ENCODE results near the gene SNX21.
A peak's percentile ranks its signal among the peaks of the same experiment; 100 is the strongest.

Gene SNX21

DNA sequence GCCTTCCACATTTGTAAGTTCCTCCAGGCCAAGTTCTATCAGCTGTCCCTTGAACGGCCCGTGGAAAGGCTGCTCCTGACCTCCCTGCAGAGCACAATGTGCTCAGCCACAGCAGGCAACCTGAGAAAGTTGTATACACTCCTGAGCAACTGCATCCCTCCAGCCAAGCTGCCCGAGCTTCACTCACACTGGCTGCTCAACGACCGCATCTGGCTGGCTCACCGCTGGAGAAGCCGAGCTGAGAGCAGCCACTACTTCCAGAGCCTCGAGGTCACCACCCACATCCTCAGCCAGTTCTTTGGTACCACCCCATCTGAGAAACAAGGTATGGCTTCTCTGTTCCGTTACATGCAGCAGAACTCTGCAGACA is 49.5 kb downstream of the SNX21 start:
- no peak for DNase-seq

DNA sequence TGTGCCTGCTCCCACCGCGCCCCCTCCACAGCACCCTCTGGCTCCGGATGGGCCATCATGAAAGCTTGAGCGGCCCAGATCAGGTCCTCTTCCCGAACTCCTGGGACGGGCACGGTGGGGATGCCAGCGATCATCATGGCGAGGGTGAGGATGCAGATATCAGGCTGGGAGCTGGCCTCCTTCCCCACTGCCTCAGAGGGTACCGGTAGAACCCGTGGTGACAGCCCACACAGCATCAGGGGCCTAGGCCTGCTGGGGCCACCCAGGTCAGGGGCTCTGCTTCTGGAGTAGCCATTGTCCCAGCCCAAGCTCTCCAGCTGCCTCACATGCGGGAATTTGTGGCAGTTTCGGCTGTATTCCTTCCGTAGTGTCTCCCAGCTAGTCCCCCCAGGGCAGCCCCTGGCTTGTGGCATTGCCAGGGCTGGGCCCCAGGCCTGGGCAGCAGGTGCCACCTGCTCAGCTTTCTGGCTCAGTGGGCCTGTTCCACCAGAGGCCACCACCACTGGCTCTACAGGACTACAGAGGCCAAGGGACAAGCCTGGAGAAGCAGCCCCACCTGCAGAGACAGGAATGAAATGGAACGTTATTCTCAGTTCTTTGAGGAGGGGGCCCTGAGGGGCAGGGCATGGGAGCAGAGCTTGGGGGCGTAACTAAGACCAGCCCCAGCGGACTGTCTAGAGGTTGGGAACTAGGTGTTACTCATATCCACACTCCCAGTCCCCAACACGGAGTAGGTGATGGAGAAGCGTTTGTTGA is 53.2 kb downstream of the SNX21 start:
- no peak for DNase-seq

GRCh38 chr20:45887346-45887715 is 53.7 kb downstream of the SNX21 start, which contains the start of gene SPATA25:
SPATA25 (minus strand) TSS chr20:45887622; CDS start chr20:45887590, 32 bp downstream.
- DNase-seq = no peak

DNA sequence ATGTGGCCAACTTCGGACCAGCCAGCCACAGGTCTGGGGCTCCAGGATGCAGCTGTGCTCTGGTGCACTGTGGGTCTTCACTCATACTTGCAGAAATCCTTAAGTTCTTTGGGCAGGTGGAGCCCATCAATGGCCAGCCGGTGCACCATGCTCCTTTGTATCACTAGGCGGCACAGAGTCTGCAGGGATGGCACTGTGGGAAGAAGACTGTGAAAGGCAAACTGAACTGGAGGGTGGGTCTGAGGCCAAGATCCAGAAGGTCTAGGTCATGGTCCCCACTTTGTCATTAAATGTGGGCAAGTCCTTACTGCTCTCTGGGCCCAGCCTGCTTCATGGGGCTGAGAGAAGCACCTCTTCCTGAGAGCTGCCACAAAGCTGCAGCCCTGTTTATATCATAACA is 55.1 kb downstream of the SNX21 start:
- DNase-seq = no peak

DNA sequence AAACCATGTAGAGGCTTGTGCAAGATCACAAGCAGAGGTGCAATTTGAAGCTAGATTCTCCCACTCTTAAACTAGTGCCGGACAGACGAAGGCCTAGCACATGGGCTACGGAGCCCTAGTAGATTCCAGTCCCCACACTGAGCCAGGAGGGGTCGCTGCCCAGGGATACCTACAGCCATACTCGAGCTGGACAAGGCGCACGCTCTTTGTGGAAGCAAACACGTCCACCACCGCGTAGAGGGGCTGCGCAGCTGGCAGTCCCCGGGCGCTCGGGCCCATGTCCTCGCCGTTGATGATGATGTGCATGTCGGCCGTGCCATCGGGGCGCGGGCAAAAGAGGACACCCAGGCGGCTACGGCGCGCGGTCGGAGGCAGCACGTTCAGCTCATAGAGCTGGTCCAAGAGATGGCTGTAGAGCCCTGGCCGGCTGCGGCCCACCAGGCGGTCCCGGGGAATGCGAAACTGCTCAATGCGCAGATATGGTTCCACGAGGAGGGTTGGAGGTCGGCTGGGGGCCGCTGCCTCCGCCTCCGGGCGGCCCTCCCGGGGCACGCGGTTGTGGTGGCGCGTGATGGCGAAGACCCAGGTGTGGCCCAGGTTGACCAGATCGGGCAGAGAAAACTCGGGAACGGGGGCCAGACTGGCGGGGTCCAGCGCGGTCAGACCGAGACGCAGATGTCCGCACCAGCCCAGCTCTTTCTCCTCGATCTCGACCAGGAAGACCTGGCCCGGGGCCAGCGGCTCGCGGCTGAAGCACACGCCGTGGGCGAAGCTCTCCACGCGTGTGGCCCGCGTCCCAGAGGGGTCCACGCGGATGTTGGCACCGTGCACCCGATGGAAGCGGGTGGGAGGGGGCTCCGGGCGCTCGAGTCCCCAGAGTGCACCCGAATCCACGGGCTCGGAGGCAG is 56.7 kb downstream of the SNX21 start:
- no peak for DNase-seq

GRCh38 chr20:45890985-45891983 is 57.7 kb downstream of the SNX21 start, which contains the start of the genes CTSA and NEURL2:
CTSA (plus strand) TSS chr20:45891335; CDS start chr20:45891569, 234 bp downstream.
NEURL2 (minus strand) TSS chr20:45891208; CDS start chr20:45890991, 217 bp downstream.
- peak; percentile 99 for DNase-seq

DNA sequence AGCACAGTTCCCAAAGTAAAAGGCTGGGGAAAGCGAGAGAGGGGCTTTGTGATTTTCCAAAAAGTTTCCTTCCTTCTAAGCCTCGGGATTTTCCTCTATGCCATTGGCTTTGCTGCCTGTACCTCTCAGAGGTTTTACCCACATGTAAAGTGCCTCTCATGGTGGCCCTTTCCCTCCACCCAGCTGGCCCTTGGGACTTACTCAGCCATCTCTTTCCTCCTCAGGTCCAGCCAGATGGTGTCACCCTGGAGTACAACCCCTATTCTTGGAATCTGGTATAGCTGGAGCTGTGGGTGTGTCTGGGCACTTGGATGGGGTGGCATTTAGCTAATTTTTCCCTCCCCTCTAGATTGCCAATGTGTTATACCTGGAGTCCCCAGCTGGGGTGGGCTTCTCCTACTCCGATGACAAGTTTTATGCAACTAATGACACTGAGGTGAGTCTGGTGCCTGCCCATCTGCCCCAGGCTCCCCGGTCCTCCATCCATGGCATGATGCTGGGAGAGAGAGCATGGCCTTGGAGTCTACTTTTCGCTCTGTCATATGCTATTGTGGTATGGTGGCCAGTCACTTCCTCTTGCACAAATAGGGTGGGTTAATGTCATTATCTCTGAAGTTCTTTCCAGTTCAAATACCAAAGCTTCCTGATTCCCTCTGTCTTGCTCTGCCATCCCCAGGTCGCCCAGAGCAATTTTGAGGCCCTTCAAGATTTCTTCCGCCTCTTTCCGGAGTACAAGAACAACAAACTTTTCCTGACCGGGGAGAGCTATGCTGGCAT is 58.6 kb downstream of the SNX21 start:
- peak; percentile 73 for DNase-seq

Measured in 8988T (cell line).